ENCODE measurements around the gene ZBTB12. TPM values are rescaled to one million over a fixed set of nuclear protein-coding genes. Genes with fewer than 3 reads are reported as not detected.
"Not testable (repeated sequence)": the region's sequence is repeated elsewhere in the genome, so short reads cannot be mapped to it uniquely, and the experiment has no call there.

The ZBTB12 gene
- total and polyA plus RNA-seq, 10 donors, result 1.3 to 4.6 (median 3.9) TPM

- Histone ChIP-seq H3K4me3 (no peak overlapping the region), H3K4me1 (peaks cover 14 to 42% (median 27%) of the 10 kb centered on the region in 6 donors), H3K27ac (no peak overlapping the region), H3K27me3 (replicated peaks in 1 of 7) (no peaks in the 10 kb centered on the region), H3K36me3 (peaks cover 3 to 53% (median 39%) of the 10 kb centered on the region in 6 donors), H3K9me3 (no peaks in the 10 kb centered on the region)
- 78 to 96% (median 92%) methylated on average over 5 to 7 of the region's 7 CpGs for WGBS, 5 donors
- intact Hi-C loops (cut with DNase I; ENCODE audit: low total_unique reads), result no loop called here
- no peak for TF ChIP-seq POLR2AphosphoS5 (IDR thresholded peaks at IDR 0.05)
- no peak for TF ChIP-seq CTCF (IDR thresholded peaks at IDR 0.05 in 8 of 11, conservative IDR thresholded peaks at IDR 0.05 in 3 of 11)
- TF ChIP-seq POLR2A (IDR thresholded peaks at IDR 0.05), result no peak
- DNase-seq, result no peak
Observed at GRCh38 chr6:31861150-31861549, 40.7 kb downstream of the ZBTB12 start.

DNA sequence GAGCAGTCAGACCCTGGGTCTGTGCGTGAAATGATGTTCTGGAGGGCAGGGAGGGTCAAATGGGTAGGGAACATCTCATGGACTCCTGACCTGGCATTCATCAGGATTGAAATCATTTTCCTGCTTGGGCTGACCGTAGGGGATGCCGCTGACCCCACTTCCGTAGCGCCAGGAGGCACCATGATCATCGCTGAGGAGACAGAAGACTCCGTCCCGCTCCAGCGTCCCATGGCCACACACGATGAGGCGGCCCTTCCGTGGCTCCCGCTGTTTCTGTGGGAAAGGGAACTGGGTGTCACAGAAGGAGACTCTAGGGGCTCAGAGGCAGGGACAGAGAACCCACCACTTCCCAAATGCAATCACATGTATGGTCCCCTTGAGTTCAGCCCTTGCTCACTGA lies 41.5 kb downstream of the ZBTB12 start:
- no peak for DNase-seq
- no peaks in the 10 kb centered on the region for H3K27me3 ChIP-seq (replicated peaks in 1 of 7)
- peaks cover 3 to 59% (median 39%) of the 10 kb centered on the region in 6 donors for H3K36me3 ChIP-seq
- TF ChIP-seq POLR2AphosphoS5 (IDR thresholded peaks at IDR 0.05) (no peak), POLR2A (IDR thresholded peaks at IDR 0.05) (no peak), CTCF (IDR thresholded peaks at IDR 0.05 in 8 of 11, conservative IDR thresholded peaks at IDR 0.05 in 3 of 11) (no peak)
- no peak overlapping the region for H3K4me3 ChIP-seq
- no peaks in the 10 kb centered on the region for H3K9me3 ChIP-seq
- peaks cover 14 to 42% (median 27%) of the 10 kb centered on the region in 6 donors for H3K4me1 ChIP-seq
- intact Hi-C loops (cut with DNase I; ENCODE audit: low total_unique reads), result no loop called here
- no peak overlapping the region for H3K27ac ChIP-seq
- WGBS, 5 donors, result 95 to 99% (median 96%) methylated on average over 12 to 13 of the region's 13 CpGs

- no peak for DNase-seq
- Histone ChIP-seq H3K9me3 (no peaks in the 10 kb centered on the region), H3K27me3 (replicated peaks in 1 of 7) (no peaks in the 10 kb centered on the region), H3K4me3 (no peak overlapping the region), H3K27ac (no peak overlapping the region), H3K4me1 (peaks cover 14 to 39% (median 27%) of the 10 kb centered on the region in 6 donors), H3K36me3 (peaks cover 3 to 59% (median 39%) of the 10 kb centered on the region in 6 donors)
- TF ChIP-seq POLR2A (IDR thresholded peaks at IDR 0.05) (no peak), POLR2AphosphoS5 (IDR thresholded peaks at IDR 0.05) (no peak), CTCF (IDR thresholded peaks at IDR 0.05 in 8 of 11, conservative IDR thresholded peaks at IDR 0.05 in 3 of 11) (no peak)
- 88 to 95% (median 94%) methylated on average over 8 to 11 of the region's 11 CpGs for WGBS, 5 donors
- intact Hi-C loops (cut with DNase I; ENCODE audit: low total_unique reads), result no loop called here
Observed at GRCh38 chr6:31859923-31860322, 42.0 kb downstream of the ZBTB12 start.

- WGBS, 5 donors, result 85 to 95% (median 94%) methylated on average over 8 of the region's 8 CpGs
- H3K9me3 ChIP-seq, result no peaks in the 10 kb centered on the region
- no peaks in the 10 kb centered on the region for H3K27me3 ChIP-seq (replicated peaks in 1 of 7)
- intact Hi-C loops (cut with DNase I; ENCODE audit: low total_unique reads), result no loop called here
- H3K36me3 ChIP-seq, result peaks cover 3 to 59% (median 39%) of the 10 kb centered on the region in 6 donors
- H3K27ac ChIP-seq, result no peak overlapping the region
- no peak overlapping the region for H3K4me3 ChIP-seq
- H3K4me1 ChIP-seq, result peaks cover 9 to 27% (median 17%) of the 10 kb centered on the region in 6 donors
- TF ChIP-seq POLR2AphosphoS5 (IDR thresholded peaks at IDR 0.05) (no peak), POLR2A (IDR thresholded peaks at IDR 0.05) (no peak), CTCF (IDR thresholded peaks at IDR 0.05 in 8 of 11, conservative IDR thresholded peaks at IDR 0.05 in 3 of 11) (no peak)
- no peak for DNase-seq
Observed at GRCh38 chr6:31858707-31859106, 43.2 kb downstream of the ZBTB12 start.

GRCh38 chr6:31857774-31858173 lies 44.1 kb downstream of the ZBTB12 start:
- intact Hi-C loops (cut with DNase I; ENCODE audit: low total_unique reads); DNase-seq; H3K9me3 ChIP-seq; H3K27me3 ChIP-seq (replicated peaks in 1 of 7); H3K4me3 ChIP-seq; H3K27ac ChIP-seq: not testable (repeated sequence)
- WGBS, 5 donors, result 91 to 97% (median 95%) methylated on average over 8 of the region's 8 CpGs
- H3K4me1 ChIP-seq, result peaks cover 8 to 20% (median 10%) of the 10 kb centered on the region in 6 donors
- peaks cover 3 to 59% (median 39%) of the 10 kb centered on the region in 6 donors for H3K36me3 ChIP-seq

DNA sequence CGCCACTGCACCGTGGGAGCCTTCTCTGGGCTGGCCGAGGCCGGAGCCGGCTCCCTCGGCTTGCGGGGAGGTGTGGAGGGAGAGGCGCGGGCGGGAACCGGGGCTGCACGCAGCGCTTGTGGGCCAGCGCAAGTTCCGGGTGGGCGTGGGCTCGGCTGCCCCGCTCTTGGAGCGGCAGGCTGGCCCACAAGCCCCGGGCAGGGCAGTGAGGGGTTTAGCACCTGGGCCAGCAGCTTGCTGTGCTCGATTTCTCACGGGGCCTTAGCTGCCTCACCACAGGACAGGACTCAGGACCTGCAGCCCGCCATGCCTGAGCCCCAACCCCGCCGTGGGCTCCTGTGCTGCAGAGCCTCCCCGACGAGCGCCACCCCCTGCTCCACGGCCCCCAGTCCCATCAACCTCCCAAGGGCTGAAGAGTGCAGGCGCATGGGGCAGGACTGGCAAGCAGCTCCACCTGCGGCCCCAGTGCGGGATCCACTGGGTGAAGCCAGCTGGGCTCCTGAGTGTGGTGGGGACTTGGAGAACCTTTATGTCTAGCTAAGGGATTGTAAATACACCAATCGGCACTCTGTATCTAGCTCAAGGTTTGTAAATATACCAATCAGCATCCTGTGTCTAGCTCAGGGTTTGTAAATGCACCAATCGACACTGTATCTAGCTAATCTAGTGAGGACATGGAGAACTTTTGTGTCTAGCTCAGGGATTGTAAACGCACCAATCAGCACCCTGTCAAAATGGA lies 49.7 kb downstream of the ZBTB12 start:
- not testable (repeated sequence) for H3K9me3 ChIP-seq

More for the DNA sequence above, 49.7 kb downstream of the ZBTB12 start:
- DNase-seq; H3K4me1 ChIP-seq; H3K27ac ChIP-seq; H3K4me3 ChIP-seq; H3K27me3 ChIP-seq (replicated peaks in 1 of 7); intact Hi-C loops (cut with DNase I; ENCODE audit: low total_unique reads): not testable (repeated sequence)
- peaks cover 0 to 17% (median 2%) of the 10 kb centered on the region in 6 donors for H3K36me3 ChIP-seq
- WGBS, 5 donors, result 90 to 93% (median 91%) methylated on average over 25 to 35 of the region's 35 CpGs

Measured in spleen (tissue), 11 donors.